Measurements from ENCODE around the gene CDRT4.

CDRT4 gene

GRCh38 chr17:15467592-15467991, at the start of gene CDRT4:
Gene CDRT4, minus strand, starts transcription at chr17:15467621. Its CDS starts 27,383 bp downstream, at chr17:15440238.
- no peak for DNase-seq (ENCODE audit: low read depth)
- no peak for TF ChIP-seq CTCF (conservative IDR thresholded peaks at IDR 0.05; ENCODE audit: low read length)
- no peak within 1 kb of the TSS for H3K4me3 ChIP-seq (ENCODE audit: low read length)

- DNase-seq (ENCODE audit: low read depth): peak; percentile 55
- no peak for TF ChIP-seq CTCF (conservative IDR thresholded peaks at IDR 0.05; ENCODE audit: low read length)
Observed at GRCh38 chr17:15516150-15516549, 48.7 kb upstream of the CDRT4 start.

GRCh38 chr17:15514469-15514868, 47.0 kb upstream of the CDRT4 start:
- no peak overlapping the region for H3K4me3 ChIP-seq (ENCODE audit: low read length)
- no peak for DNase-seq (ENCODE audit: low read depth)
- TF ChIP-seq CTCF (conservative IDR thresholded peaks at IDR 0.05; ENCODE audit: low read length): no peak

More at GRCh38 chr17:15516150-15516549, 48.7 kb upstream of the CDRT4 start:
- no peak overlapping the region for H3K4me3 ChIP-seq (ENCODE audit: low read length)

GRCh38 chr17:15513856-15514459, 46.5 kb upstream of the CDRT4 start:
- no peak for TF ChIP-seq CTCF (conservative IDR thresholded peaks at IDR 0.05; ENCODE audit: low read length)
- no peak overlapping the region for H3K4me3 ChIP-seq (ENCODE audit: low read length)
- DNase-seq (ENCODE audit: low read depth): no peak

- peak; percentile 63 for DNase-seq (ENCODE audit: low read depth)
- no peak overlapping the region; the same call in 1 of the 2 replicates for H3K4me3 ChIP-seq (ENCODE audit: low read length)
- no peak for TF ChIP-seq CTCF (conservative IDR thresholded peaks at IDR 0.05; ENCODE audit: low read length)
Observed at GRCh38 chr17:15513058-15513791, 45.8 kb upstream of the CDRT4 start.

GRCh38 chr17:15512071-15512709, 44.8 kb upstream of the CDRT4 start:
- DNase-seq (ENCODE audit: low read depth): no peak
- TF ChIP-seq CTCF (conservative IDR thresholded peaks at IDR 0.05; ENCODE audit: low read length): no peak

More at GRCh38 chr17:15512071-15512709, 44.8 kb upstream of the CDRT4 start:
- H3K4me3 ChIP-seq (ENCODE audit: low read length): no peak overlapping the region
